Colonic mucosa (tissue), 4 donors: ENCODE data around the gene CHMP4A. TPM values are rescaled to one million over a fixed set of nuclear protein-coding genes. Genes with fewer than 3 reads are reported as not detected.

Experiments used
- DNase-seq: peaks from one replicate; pipeline ENCODE4 v3.0.0-alpha.2; 2020
- H3K27ac ChIP-seq: fragments of 200-600 bp; one replicate; pipeline ENCODE4 v1.8.0; 2021
- H3K27me3 ChIP-seq: fragments of 200-600 bp; one replicate; pipeline ENCODE4 v1.8.0; 2021
- H3K36me3 ChIP-seq: fragments of 200-600 bp; one replicate; pipeline ENCODE4 v1.8.0; 2021
- H3K4me1 ChIP-seq: fragments of 200-600 bp; one replicate; pipeline ENCODE4 v1.8.0; 2021; ENCODE audit warnings: mild to moderate bottlenecking
- H3K4me3 ChIP-seq: fragments of 200-600 bp; one replicate; pipeline ENCODE4 v1.8.0; 2021
- H3K9ac ChIP-seq, 2 donors: one replicate each; pipeline ENCODE4 v1.7.0; 2013; ENCODE audit warnings: control low read depth in 2 of 2, low read depth in 2 of 2, low read length in 2 of 2
- H3K9me3 ChIP-seq: fragments of 200-600 bp; one replicate; pipeline ENCODE4 v1.8.0; 2021
- intact Hi-C: fragments of 100-400 bp; cut with DNase I; formaldehyde crosslinking; loops from one replicate; pipeline ENCODE4 v1.14.1; 2022
- total RNA-seq, 2 donors: library from RNA; stranded (reverse); fragmentation: NEBNext Ultra II Directional in 1 of 2; extraction: Animal tissue kit (Norgen Biotek cat#: 25700) in 1 of 2; gene quantifications; one replicate each; pipeline ENCODE4 v1.2.1, GENCODE V29; 2021
- TF ChIP-seq, protein P1 (sequence below): fragments of 200-600 bp; IDR thresholded peaks from one replicate; pipeline ENCODE4 v1.8.0; 2022; ENCODE audit warnings: antibody characterized with exemption, mild to moderate bottlenecking
- donor health status: healthy.
- donor health status: DM: no; HTN: no; CAD: no.
- donor health status: DM: no; HTN: no; CAD: no.

The CHMP4A gene
- total RNA-seq, 2 donors from 2014 or later = 47.8 to 48.0 TPM

DNA sequence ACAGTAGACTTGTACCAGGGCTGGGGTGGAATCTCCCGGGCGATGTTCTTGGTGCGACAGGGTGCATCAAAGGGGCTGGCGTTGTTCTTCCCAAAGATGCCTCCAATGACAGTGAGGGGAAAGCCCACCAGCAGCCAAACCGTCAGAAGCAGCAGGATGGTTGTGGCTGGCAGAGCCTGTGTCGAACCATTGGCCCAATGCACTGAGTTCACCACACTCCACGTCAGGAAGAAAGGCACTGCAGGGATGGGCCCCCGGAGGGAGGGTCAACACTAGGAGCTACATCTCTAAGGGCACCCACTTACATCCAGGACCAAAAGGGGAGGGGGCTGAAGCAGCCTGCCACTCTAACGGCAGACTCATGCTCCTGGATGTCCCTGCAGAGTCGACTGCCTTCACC is 22.9 kb downstream of the CHMP4A start:
- H3K4me3 ChIP-seq = no peak overlapping the region
- H3K36me3 ChIP-seq = no peaks in the 10 kb centered on the region
- no peak for DNase-seq
- no peaks in the 10 kb centered on the region for H3K9me3 ChIP-seq
- intact Hi-C loops = no loop called here
- H3K4me1 ChIP-seq = peaks cover 4% of the 10 kb centered on the region
- H3K27me3 ChIP-seq = no peaks in the 10 kb centered on the region
- H3K27ac ChIP-seq = no peak overlapping the region
- TF ChIP-seq, protein P1, sequence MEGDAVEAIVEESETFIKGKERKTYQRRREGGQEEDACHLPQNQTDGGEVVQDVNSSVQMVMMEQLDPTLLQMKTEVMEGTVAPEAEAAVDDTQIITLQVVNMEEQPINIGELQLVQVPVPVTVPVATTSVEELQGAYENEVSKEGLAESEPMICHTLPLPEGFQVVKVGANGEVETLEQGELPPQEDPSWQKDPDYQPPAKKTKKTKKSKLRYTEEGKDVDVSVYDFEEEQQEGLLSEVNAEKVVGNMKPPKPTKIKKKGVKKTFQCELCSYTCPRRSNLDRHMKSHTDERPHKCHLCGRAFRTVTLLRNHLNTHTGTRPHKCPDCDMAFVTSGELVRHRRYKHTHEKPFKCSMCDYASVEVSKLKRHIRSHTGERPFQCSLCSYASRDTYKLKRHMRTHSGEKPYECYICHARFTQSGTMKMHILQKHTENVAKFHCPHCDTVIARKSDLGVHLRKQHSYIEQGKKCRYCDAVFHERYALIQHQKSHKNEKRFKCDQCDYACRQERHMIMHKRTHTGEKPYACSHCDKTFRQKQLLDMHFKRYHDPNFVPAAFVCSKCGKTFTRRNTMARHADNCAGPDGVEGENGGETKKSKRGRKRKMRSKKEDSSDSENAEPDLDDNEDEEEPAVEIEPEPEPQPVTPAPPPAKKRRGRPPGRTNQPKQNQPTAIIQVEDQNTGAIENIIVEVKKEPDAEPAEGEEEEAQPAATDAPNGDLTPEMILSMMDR = no peak
- no peak overlapping the region for H3K9ac ChIP-seq

GRCh38 chr14:24189460-24189859 is 23.8 kb downstream of the CHMP4A start:
- no peak overlapping the region for H3K4me3 ChIP-seq
- intact Hi-C loops = no loop called here
- H3K4me1 ChIP-seq = peaks cover under 1% of the 10 kb centered on the region
- no peak overlapping the region for H3K27ac ChIP-seq
- no peak overlapping the region for H3K9ac ChIP-seq
- TF ChIP-seq, protein P1 = no peak
- no peaks in the 10 kb centered on the region for H3K27me3 ChIP-seq
- no peaks in the 10 kb centered on the region for H3K36me3 ChIP-seq
- DNase-seq = no peak
- no peaks in the 10 kb centered on the region for H3K9me3 ChIP-seq

- no peaks in the 10 kb centered on the region for H3K27me3 ChIP-seq
- H3K27ac ChIP-seq = no peak overlapping the region
- no peak for DNase-seq
- TF ChIP-seq, protein P1 = no peak
- no peaks in the 10 kb centered on the region for H3K4me1 ChIP-seq
- H3K36me3 ChIP-seq = no peaks in the 10 kb centered on the region
- intact Hi-C loops = no loop called here
- H3K9me3 ChIP-seq = no peaks in the 10 kb centered on the region
- H3K9ac ChIP-seq = no peak overlapping the region
- H3K4me3 ChIP-seq = peak overlapping the region; percentile 54
These were observed 24.3 kb downstream of the CHMP4A start for GRCh38 chr14:24189059-24189375.

GRCh38 chr14:24188251-24189058 is 24.8 kb downstream of the CHMP4A start, which contains the start of gene IPO4:
Gene IPO4, minus strand, starts transcription at chr14:24188816. Its CDS starts 29 bp downstream, at chr14:24188787.
- peak within 1 kb of the TSS; percentile 54 for H3K4me3 ChIP-seq
- H3K9me3 ChIP-seq = no peaks in the 10 kb centered on the region
- H3K27me3 ChIP-seq = no peaks in the 10 kb centered on the region
- no peaks in the 10 kb centered on the region for H3K36me3 ChIP-seq
- H3K9ac ChIP-seq = peak within 1 kb of the TSS; percentile 52 to 79
- intact Hi-C loops = no loop called here
- peak; percentile 95 for DNase-seq
- no peaks in the 10 kb centered on the region for H3K4me1 ChIP-seq
- H3K27ac ChIP-seq = peak within 1 kb of the TSS; percentile 38
- TF ChIP-seq, protein P1 = no peak

DNA sequence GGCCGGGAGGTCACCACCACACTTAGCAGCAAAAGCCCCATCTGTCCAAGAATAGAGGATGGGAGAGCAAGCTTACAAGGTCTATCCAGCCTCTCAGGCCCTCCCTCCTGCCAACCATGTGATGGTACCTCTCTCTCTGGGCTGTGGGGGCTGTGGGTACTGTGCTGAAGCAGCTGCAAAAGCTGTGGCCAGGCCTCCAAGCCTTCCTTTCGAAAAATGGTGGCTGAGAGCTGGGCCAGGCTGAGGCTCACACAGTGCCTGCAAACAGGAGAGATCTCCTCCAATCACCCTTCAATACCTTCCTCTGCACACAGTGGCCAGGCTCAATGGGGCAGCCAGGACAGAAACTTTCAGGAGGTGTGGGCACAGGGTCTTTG is 25.8 kb downstream of the CHMP4A start:
- intact Hi-C loops = no loop called here
- Histone ChIP-seq H3K4me3 (peak overlapping the region; percentile 54), H3K9ac (peak overlapping the region; percentile 52 to 79), H3K36me3 (no peaks in the 10 kb centered on the region), H3K27me3 (no peaks in the 10 kb centered on the region), H3K9me3 (no peaks in the 10 kb centered on the region), H3K27ac (no peak overlapping the region), H3K4me1 (no peaks in the 10 kb centered on the region)
- TF ChIP-seq, protein P1 = no peak
- no peak for DNase-seq
